H9 (cell line): ENCODE measurements around the gene SLC24A3. TPM values are rescaled to one million over a fixed set of nuclear protein-coding genes. Genes with fewer than 3 reads are reported as not detected.

Experiments used
- DNase-seq: peaks from one replicate; pipeline ENCODE4 v3.0.0-alpha.2; 2017
- H2AFZ ChIP-seq: one replicate; pipeline ENCODE4 v1.6.1; 2013; ENCODE audit warnings: mild to moderate bottlenecking, low read length, control low read depth, moderate library complexity
- H2AK5ac ChIP-seq: 2 replicates; pipeline ENCODE4 v1.6.1; 2013; ENCODE audit warnings: low read length, control low read depth, mixed read lengths; ENCODE audit not compliant: insufficient read length
- H2BK120ac ChIP-seq: one replicate; pipeline ENCODE4 v1.6.1; 2013; ENCODE audit warnings: low read depth, mild to moderate bottlenecking, low read length, control low read depth, inconsistent platforms; ENCODE audit not compliant: poor library complexity, severe bottlenecking
- H2BK12ac ChIP-seq: 2 replicates; pipeline ENCODE4 v1.6.1; 2013; ENCODE audit warnings: low read length, control low read depth, mixed read lengths, low read depth; ENCODE audit not compliant: insufficient read length
- H2BK15ac ChIP-seq: 2 replicates; pipeline ENCODE4 v1.6.1; 2013; ENCODE audit warnings: low read depth, low read length, control low read depth
- H2BK20ac ChIP-seq: one replicate; pipeline ENCODE4 v1.6.1; 2013; ENCODE audit warnings: low read depth, mild to moderate bottlenecking, low read length, control low read depth, inconsistent platforms; ENCODE audit not compliant: poor library complexity, severe bottlenecking
- H2BK5ac ChIP-seq: 2 replicates; pipeline ENCODE4 v1.6.1; 2013; ENCODE audit warnings: low read length, control low read depth, mixed read lengths; ENCODE audit not compliant: insufficient read length
- H3K14ac ChIP-seq: 2 replicates; pipeline ENCODE4 v1.6.1; 2013; ENCODE audit warnings: low read length, control low read depth; ENCODE audit not compliant: insufficient read depth
- H3K18ac ChIP-seq: 2 replicates; pipeline ENCODE4 v1.6.1; 2013; ENCODE audit warnings: low read depth, mild to moderate bottlenecking, mixed read lengths, low read length, control low read depth; ENCODE audit not compliant: insufficient read length
- H3K23ac ChIP-seq: 2 replicates; pipeline ENCODE4 v1.6.1; 2013; ENCODE audit warnings: low read length, control low read depth, mixed read lengths, low read depth; ENCODE audit not compliant: insufficient read length
- H3K23me2 ChIP-seq: 2 replicates; pipeline ENCODE4 v1.6.1; 2013; ENCODE audit warnings: low read depth, mild to moderate bottlenecking, mixed read lengths, low read length, control low read depth; ENCODE audit not compliant: insufficient read length, poor library complexity, severe bottlenecking
- H3K27ac ChIP-seq: 2 replicates; pipeline ENCODE4 v1.5.1; 2013; ENCODE audit warnings: low read length, control low read depth, mixed read lengths, low read depth; ENCODE audit not compliant: insufficient read length
- H3K27me3 ChIP-seq: 2 replicates; pipeline ENCODE4 v1.6.1; 2013; ENCODE audit warnings: low read length, control low read depth, inconsistent platforms; ENCODE audit not compliant: insufficient read depth
- H3K4ac ChIP-seq: 2 replicates; pipeline ENCODE4 v1.6.1; 2013; ENCODE audit warnings: low read depth, mild to moderate bottlenecking, control low read depth, inconsistent platforms, low read length, moderate library complexity
- H3K4me1 ChIP-seq: 2 replicates; pipeline ENCODE4 v1.6.1; 2013; ENCODE audit warnings: low read length, control low read depth, inconsistent platforms; ENCODE audit not compliant: insufficient read depth
- H3K4me2 ChIP-seq: 2 replicates; pipeline ENCODE4 v1.6.1; 2013; ENCODE audit warnings: low read length, control low read depth, mixed read lengths; ENCODE audit not compliant: insufficient read length, insufficient read depth
- H3K56ac ChIP-seq: 2 replicates; pipeline ENCODE4 v1.6.1; 2013; ENCODE audit warnings: low read depth, mild to moderate bottlenecking, mixed read lengths, low read length, control low read depth; ENCODE audit not compliant: insufficient read length
- H3K79me1 ChIP-seq: 2 replicates; pipeline ENCODE4 v1.6.1; 2013; ENCODE audit warnings: low read depth, mild to moderate bottlenecking, moderate library complexity, low read length, control low read depth, inconsistent platforms; ENCODE audit not compliant: insufficient read depth, poor library complexity, severe bottlenecking
- H3K79me2 ChIP-seq: 2 replicates; pipeline ENCODE4 v1.6.1; 2013; ENCODE audit warnings: low read length, control low read depth, inconsistent platforms; ENCODE audit not compliant: insufficient read depth
- H3K9ac ChIP-seq: 2 replicates; pipeline ENCODE4 v1.6.1; 2013; ENCODE audit warnings: low read length, control low read depth, mixed read lengths; ENCODE audit not compliant: insufficient read length; ENCODE audit errors: extremely low read depth
- H3K9me3 ChIP-seq: one replicate; pipeline ENCODE4 v1.6.1; 2013; ENCODE audit warnings: low read depth, low read length, inconsistent platforms; ENCODE audit not compliant: control insufficient read depth
- H3T11ph ChIP-seq: one replicate; pipeline ENCODE4 v1.6.1; 2013; ENCODE audit warnings: mild to moderate bottlenecking, low read length, control low read depth, inconsistent platforms
- H4K20me1 ChIP-seq: one replicate; pipeline ENCODE4 v1.6.1; 2013; ENCODE audit not compliant: control insufficient read depth, insufficient read length, insufficient read depth
- H4K5ac ChIP-seq: 2 replicates; pipeline ENCODE4 v1.6.1; 2013; ENCODE audit warnings: low read depth, mild to moderate bottlenecking, mixed read lengths, low read length, control low read depth; ENCODE audit not compliant: insufficient read length
- H4K8ac ChIP-seq: replicated peaks from 2 replicates; pipeline ENCODE4 v1.6.1; 2013; ENCODE audit warnings: low read length, control low read depth, mixed read lengths, low read depth; ENCODE audit not compliant: insufficient read length
- H4K91ac ChIP-seq: 2 replicates; pipeline ENCODE4 v1.6.1; 2013; ENCODE audit warnings: low read depth, mild to moderate bottlenecking, moderate library complexity, mixed read lengths, low read length, control low read depth; ENCODE audit not compliant: insufficient read length
- H3K27ac Mint-ChIP-seq, 3 experiments: 2 replicates in 2 of 3; 3 replicates in 1 of 3; pipeline ENCODE4 v1.8.0; 2020 to 2021; ENCODE audit warnings: mixed read lengths in 3 of 3, mild to moderate bottlenecking in 1 of 3, moderate library complexity in 1 of 3
- H3K27me3 Mint-ChIP-seq: 2 replicates; pipeline ENCODE4 v1.8.0; 2021; ENCODE audit warnings: low read depth, mild to moderate bottlenecking, moderate library complexity, mixed read lengths
- H3K36me3 Mint-ChIP-seq, 3 experiments: 2 replicates in 2 of 3; 3 replicates in 1 of 3; pipeline ENCODE4 v1.8.0; 2020 to 2021; ENCODE audit warnings: low read depth in 3 of 3, mixed read lengths in 3 of 3; ENCODE audit not compliant: insufficient read depth in 1 of 3
- H3K4me1 Mint-ChIP-seq, 2 experiments: 2 replicates each; pipeline ENCODE4 v1.8.0; 2020; ENCODE audit warnings: mixed read lengths in 2 of 2
- H3K4me3 Mint-ChIP-seq, 2 experiments: 2 replicates in 1 of 2; 3 replicates in 1 of 2; pipeline ENCODE4 v1.8.0; 2020 to 2021; ENCODE audit warnings: mild to moderate bottlenecking in 2 of 2, mixed read lengths in 2 of 2, moderate library complexity in 1 of 2
- H3K9me3 Mint-ChIP-seq, 2 experiments: 2 replicates in 1 of 2; 3 replicates in 1 of 2; pipeline ENCODE4 v1.8.0; 2020; ENCODE audit warnings: mild to moderate bottlenecking in 2 of 2, mixed read lengths in 2 of 2, moderate library complexity in 1 of 2
- CTCF ChIP-seq: fragments of 200-600 bp; sonication (generic); conservative IDR thresholded peaks from 3 replicates; pipeline ENCODE4 v1.8.0; 2021; ENCODE audit warnings: antibody characterized with exemption, mild to moderate bottlenecking
- WGBS: extraction: QIAGEN DNeasy Blood & Tissue Kit; methylation state at CpG from one replicate; pipeline ENCODE4 v1.1.7; 2013; ENCODE audit warnings: missing lambda C conversion rate, low lambda C conversion rate, mixed read lengths; ENCODE audit not compliant: insufficient read length; ENCODE audit errors: extremely low coverage; 5-methylcytosine and 5-hydroxymethylcytosine counted together
- total RNA-seq: library from RNA; stranded (reverse); gene quantifications from 2 replicates; pipeline ENCODE4 v1.2.1, GENCODE V29; 2021

The SLC24A3 gene
- total RNA-seq, 1 experiment from 2014 or later: 0.83 TPM

GRCh38 chr20:19269737-19270340 is 57.4 kb downstream of the SLC24A3 start:
- H3K27me3 ChIP-seq: no peaks in the 10 kb centered on the region
- H3K18ac ChIP-seq: no peak overlapping the region
- no peak overlapping the region for H2BK120ac ChIP-seq
- H2BK5ac ChIP-seq: no peak overlapping the region
- Mint-ChIP-seq H3K27me3 (no peaks in the 10 kb centered on the region; the same call in 1 of the 2 replicates), H3K27ac (no peak overlapping the region), H3K9me3 (no peaks in the 10 kb centered on the region; a peak in 1 of 5 replicates), H3K4me1 (peaks cover 13 to 15% of the 10 kb centered on the region in 2 experiments), H3K36me3 (no peaks in the 10 kb centered on the region), H3K4me3 (no peak overlapping the region)
- H3K27ac ChIP-seq: no peak overlapping the region
- no peak overlapping the region for H2BK12ac ChIP-seq
- H4K20me1 ChIP-seq: no peaks in the 10 kb centered on the region
- no peaks in the 10 kb centered on the region for H3K9me3 ChIP-seq
- no peak overlapping the region for H2BK15ac ChIP-seq
- no peaks in the 10 kb centered on the region for H3K79me2 ChIP-seq
- no peak overlapping the region for H4K8ac ChIP-seq
- H3K23me2 ChIP-seq: no peaks in the 10 kb centered on the region
- no peak overlapping the region for H2BK20ac ChIP-seq
- H2AFZ ChIP-seq: no peak overlapping the region
- no peak overlapping the region for H3K14ac ChIP-seq
- H3K4me1 ChIP-seq: no peaks in the 10 kb centered on the region
- no peak overlapping the region for H3K56ac ChIP-seq
- no peak overlapping the region for H3K4me2 ChIP-seq
- no peak overlapping the region for H4K91ac ChIP-seq
- H4K5ac ChIP-seq: no peak overlapping the region
- H3K4ac ChIP-seq: no peak overlapping the region
- no CpG with 5 or more reads among the region's 8 CpGs for WGBS
- no peak overlapping the region for H3K23ac ChIP-seq
- no peak for TF ChIP-seq CTCF
- H3T11ph ChIP-seq: no peak overlapping the region
- no peak for DNase-seq
- H3K79me1 ChIP-seq: no peaks in the 10 kb centered on the region
- H2AK5ac ChIP-seq: no peak overlapping the region
- no peak overlapping the region for H3K9ac ChIP-seq
